SK-N-MC (cell line): ENCODE results near the gene UGGT2.
"Not testable (repeated sequence)": the region's sequence is repeated elsewhere in the genome, so short reads cannot be mapped to it uniquely, and the experiment has no call there.

Source experiments
- DNase-seq: peaks from one replicate; pipeline ENCODE4 v3.0.0-alpha.2; 2011; ENCODE audit warnings: low read depth, low spot score
- H3K27ac ChIP-seq: fragments of 200-600 bp; sonication (generic); 2 replicates; pipeline ENCODE4 v1.5.1; 2016; ENCODE audit warnings: mixed run types
- H3K36me3 ChIP-seq: fragments of 200-600 bp; sonication (generic); 2 replicates; pipeline ENCODE4 v1.6.1; 2017; ENCODE audit warnings: antibody characterized with exemption, low read length, mixed read lengths; ENCODE audit not compliant: insufficient read depth
- H3K4me3 ChIP-seq: fragments of 200-600 bp; sonication (generic); 2 replicates; pipeline ENCODE4 v1.5.1; 2016
- H3K9ac ChIP-seq: fragments of 200-600 bp; sonication (generic); 2 replicates; pipeline ENCODE4 v1.8.0; 2017; ENCODE audit warnings: mixed run types, mixed read lengths; ENCODE audit not compliant: insufficient read length
- H3K9me3 ChIP-seq: fragments of 200-600 bp; sonication (generic); 2 replicates; pipeline ENCODE4 v1.6.1; 2017; ENCODE audit warnings: low read depth, mild to moderate bottlenecking, antibody characterized with exemption, low read length, moderate library complexity, mixed read lengths
- EZH2 ChIP-seq: fragments of 200-600 bp; sonication (generic); IDR thresholded peaks from one replicate; pipeline ENCODE4 v1.6.1; 2017; ENCODE audit warnings: antibody characterized with exemption
- FOXP2 ChIP-seq: optimal IDR thresholded peaks from 2 replicates; pipeline ENCODE3; 2011; ENCODE audit warnings: mild to moderate bottlenecking, moderate library complexity; ENCODE audit not compliant: insufficient read depth; ENCODE audit errors: extremely low read length, control extremely low read depth
- POLR2AphosphoS5 ChIP-seq: IDR thresholded peaks from 2 replicates; pipeline ENCODE4 v1.6.1; 2012; ENCODE audit warnings: mild to moderate bottlenecking, low read depth, low read length, borderline replicate concordance

The UGGT2 gene

DNA sequence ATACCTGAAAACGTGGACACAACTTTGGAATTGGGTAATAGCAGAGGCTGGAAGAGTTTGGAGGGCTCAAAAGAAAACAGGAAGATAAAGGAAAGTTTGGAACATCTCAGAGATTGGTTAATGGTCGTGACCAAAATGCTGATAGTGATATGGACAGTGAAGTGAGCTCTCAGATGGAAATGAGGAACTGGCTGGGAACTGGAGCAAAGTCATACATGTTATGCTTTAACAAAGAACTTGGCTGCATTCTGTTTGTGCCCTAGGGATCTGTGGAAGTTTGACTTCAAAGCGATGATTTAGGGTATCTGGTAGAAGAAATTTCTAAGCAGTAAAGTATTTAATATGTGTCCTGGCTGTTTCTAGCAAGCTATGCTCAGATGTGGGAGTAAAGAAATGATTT is 240.1 kb downstream of the UGGT2 start:
- Histone ChIP-seq H3K9ac (no peak overlapping the region), H3K4me3 (no peak overlapping the region)

DNA sequence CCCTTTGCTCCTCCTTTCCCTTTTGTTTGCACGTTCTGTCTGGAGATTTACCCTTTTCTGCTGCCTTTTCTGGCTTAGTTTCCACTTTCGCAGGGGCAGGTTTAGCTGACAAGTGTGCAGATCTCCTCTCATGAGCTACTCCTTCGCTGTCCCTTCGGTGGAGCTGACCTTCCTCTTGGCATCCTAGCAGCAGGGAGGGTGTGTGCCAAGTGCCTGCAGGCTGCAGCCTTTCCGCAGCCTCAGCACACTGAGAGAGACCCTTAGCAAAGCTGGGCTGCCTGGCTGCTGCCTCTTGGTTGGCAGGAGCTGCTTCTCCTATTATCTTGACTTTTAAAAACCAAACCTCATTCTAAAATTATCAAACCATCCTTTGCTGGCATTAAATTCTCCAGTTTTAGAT is 243.8 kb downstream of the UGGT2 start:
- Histone ChIP-seq H3K9me3 (no peaks in the 10 kb centered on the region), H3K36me3 (no peaks in the 10 kb centered on the region), H3K4me3 (no peak overlapping the region), H3K9ac (no peak overlapping the region), H3K27ac (no peak overlapping the region)
- TF ChIP-seq EZH2 (no peak), POLR2AphosphoS5 (no peak), FOXP2 (no peak)
- DNase-seq, result no peak

More for the DNA sequence above, 240.1 kb downstream of the UGGT2 start:
- TF ChIP-seq POLR2AphosphoS5, result no peak
- TF ChIP-seq FOXP2, result no peak
- no peak for TF ChIP-seq EZH2
- Histone ChIP-seq H3K27ac (no peak overlapping the region), H3K36me3 (no peaks in the 10 kb centered on the region), H3K9me3 (no peaks in the 10 kb centered on the region)
- no peak for DNase-seq

DNA sequence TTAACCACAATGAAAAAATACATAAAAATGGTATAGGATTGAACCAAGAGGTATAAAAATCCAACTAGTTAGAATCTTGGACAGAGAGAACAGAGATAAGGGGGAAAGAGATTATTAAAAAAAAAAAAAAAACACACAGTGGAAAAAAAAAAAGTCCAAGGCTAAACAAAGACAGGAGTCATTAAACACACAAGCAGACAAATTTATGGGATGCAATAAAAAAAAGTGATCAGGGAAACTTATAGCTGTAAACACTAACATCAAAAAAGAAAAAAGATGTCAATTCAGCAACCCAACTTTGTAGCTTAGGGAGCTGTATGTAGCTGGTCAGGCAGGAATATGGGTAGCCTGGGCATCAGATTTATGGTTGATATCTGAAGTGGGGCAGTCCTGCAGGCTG is 247.3 kb downstream of the UGGT2 start:
- TF ChIP-seq POLR2AphosphoS5 (no peak), FOXP2 (no peak), EZH2 (no peak)
- Histone ChIP-seq H3K9me3 (no peaks in the 10 kb centered on the region), H3K4me3 (no peak overlapping the region), H3K9ac (no peak overlapping the region), H3K36me3 (no peaks in the 10 kb centered on the region), H3K27ac (no peak overlapping the region)
- no peak for DNase-seq

DNA sequence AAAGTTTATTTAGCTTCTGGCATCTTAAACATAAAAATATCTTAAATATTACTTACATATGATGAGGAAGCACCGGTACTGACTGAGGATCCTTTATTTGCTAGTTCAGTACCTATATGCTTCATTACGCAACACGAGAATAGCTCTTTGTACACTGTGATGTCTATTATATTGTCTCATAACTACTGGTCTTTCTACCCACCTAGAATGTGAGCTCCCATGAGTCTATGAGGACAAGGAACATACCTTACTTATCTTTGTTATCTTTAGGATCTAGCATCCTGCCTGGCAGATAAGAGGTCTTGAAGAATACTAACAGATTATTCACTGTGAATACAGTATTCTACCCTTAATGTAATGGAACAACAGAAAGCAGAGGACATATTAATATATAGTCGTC is 251.4 kb downstream of the UGGT2 start:
- Histone ChIP-seq H3K27ac (no peak overlapping the region), H3K9ac (no peak overlapping the region), H3K9me3 (no peaks in the 10 kb centered on the region), H3K36me3 (no peaks in the 10 kb centered on the region), H3K4me3 (no peak overlapping the region)
- no peak for TF ChIP-seq EZH2
- no peak for TF ChIP-seq FOXP2
- TF ChIP-seq POLR2AphosphoS5, result no peak
- DNase-seq, result no peak

DNA sequence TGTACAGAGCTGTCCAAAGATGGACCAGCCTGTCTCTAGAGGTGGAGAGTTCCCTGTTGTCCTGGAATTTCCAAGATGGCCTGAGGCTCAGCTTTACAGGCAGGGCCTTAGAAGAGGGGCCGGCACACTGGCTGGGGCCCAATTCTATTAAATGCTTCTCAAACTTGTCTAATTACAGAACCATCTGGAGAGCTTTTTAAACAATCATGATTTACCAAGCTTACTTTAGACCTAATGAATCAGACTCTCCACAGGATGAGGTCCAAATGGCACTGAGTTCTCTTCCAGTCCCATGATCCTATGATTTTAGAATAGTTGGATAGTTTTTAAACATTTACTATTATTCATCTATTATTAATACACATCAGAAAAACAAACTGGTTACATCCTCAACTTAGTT is 252.8 kb downstream of the UGGT2 start:
- Histone ChIP-seq H3K9ac (no peak overlapping the region), H3K36me3 (no peaks in the 10 kb centered on the region), H3K27ac (no peak overlapping the region), H3K4me3 (no peak overlapping the region), H3K9me3 (no peaks in the 10 kb centered on the region)
- DNase-seq, result no peak
- TF ChIP-seq POLR2AphosphoS5 (no peak), FOXP2 (no peak)

DNA sequence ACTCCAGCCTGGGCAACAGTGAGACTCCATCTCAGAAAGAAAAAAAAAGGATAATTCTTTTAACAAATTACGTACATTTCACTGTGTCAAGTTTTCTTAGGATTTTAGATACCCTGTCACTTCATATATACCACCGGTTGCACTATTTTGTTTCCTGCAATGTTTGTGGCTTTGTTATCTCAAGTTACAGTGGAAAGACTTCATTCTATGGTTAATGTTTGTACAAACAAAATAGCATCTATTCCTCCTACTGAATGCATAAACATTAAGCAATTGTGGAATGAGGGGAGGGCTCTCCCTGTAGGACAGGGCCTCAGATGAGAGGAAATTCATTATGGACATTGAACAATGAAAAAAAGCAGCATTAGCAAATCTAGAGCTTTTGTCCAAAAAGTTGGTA is 256.2 kb downstream of the UGGT2 start:
- TF ChIP-seq EZH2, result no peak
- no peak for TF ChIP-seq FOXP2
- TF ChIP-seq POLR2AphosphoS5, result no peak
- DNase-seq, result no peak
- H3K9me3 ChIP-seq, result no peaks in the 10 kb centered on the region

DNA sequence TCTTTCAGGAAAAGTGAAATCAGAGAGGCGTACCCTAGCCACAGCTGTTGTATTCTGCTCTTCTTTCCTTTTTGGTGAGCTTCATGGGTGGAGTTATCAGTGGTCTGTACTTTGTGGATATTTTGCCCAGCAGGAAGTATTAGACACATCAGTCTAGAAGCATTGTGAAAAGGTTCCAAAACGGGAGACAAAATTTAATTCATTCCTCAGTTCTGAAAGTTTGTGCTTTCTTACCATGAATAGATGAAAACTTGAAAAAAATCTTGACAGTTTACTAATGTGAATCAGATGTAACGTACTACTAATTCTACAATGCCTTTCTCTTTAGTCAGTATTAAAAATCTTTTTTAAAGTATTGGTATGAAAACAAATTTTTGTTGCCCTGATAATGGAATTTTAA is 259.4 kb downstream of the UGGT2 start:
- TF ChIP-seq EZH2 (no peak), POLR2AphosphoS5 (no peak), FOXP2 (no peak)
- no peak for DNase-seq
- Histone ChIP-seq H3K36me3 (no peaks in the 10 kb centered on the region), H3K4me3 (no peak overlapping the region), H3K27ac (no peak overlapping the region), H3K9me3 (no peaks in the 10 kb centered on the region), H3K9ac (no peak overlapping the region)

More for the DNA sequence above, 256.2 kb downstream of the UGGT2 start:
- no peak overlapping the region for H3K9ac ChIP-seq
- H3K27ac ChIP-seq, result no peak overlapping the region
- no peaks in the 10 kb centered on the region for H3K36me3 ChIP-seq
- H3K4me3 ChIP-seq, result no peak overlapping the region

DNA sequence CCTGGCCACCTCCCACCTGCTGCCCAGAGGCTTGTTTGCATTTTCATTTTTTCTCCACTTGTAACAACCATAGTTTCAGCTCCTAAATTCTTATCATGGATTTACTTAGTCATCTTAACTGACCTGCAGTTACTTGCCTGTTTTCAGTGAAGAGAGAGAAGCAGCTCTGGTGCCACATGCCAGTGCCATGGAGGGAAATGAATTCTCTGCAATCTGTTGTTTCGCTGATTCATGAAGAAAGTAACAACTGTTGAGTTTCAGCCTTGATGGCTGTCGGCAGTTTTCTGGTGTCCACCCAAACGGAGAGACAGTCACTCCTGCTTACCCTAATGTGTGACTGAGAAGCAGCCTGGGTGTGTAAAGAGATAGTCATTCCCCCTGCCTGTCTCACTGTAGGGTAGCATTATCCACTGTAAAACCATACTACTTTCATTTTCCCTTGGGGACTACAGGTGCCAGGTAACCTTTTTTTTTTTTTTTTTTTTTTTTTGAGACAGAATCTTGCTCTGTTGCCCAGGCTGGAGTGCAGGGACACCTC is 260.1 kb downstream of the UGGT2 start:
- Histone ChIP-seq H3K9ac (no peak overlapping the region), H3K36me3 (no peaks in the 10 kb centered on the region), H3K4me3 (no peak overlapping the region), H3K27ac (no peak overlapping the region), H3K9me3 (no peaks in the 10 kb centered on the region)
- DNase-seq, result no peak
- TF ChIP-seq POLR2AphosphoS5, result no peak
- TF ChIP-seq EZH2, result no peak
- TF ChIP-seq FOXP2, result no peak

DNA sequence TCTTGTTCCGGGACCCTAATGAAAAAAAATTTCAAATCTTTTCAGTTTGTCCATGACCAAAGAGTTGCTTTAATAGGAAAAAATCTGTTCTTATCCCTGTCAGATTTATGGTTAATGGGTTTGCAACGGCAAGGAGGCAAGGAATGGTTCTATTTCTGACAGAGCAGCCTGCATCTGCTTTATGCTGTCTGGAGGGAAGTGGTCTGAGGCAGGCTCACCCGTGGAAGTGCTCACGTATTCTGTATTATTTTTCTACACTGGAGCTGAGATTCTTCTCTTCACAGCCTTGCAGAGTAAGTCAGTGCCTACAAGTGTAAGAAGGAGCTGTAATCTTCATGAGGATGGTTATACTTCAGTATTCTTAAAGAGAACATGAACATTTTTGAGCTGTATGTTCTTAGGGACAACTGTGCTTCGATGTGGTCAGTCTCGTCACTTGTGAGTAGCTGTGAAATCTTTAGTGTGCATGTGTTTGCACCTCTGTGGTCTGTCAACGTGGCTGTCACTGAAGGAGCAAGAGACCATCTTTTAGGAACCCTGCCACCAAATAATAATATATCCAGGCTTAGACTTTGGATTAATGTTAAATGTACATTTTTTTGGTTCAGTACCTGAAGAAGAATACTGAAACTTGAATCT is 262.0 kb downstream of the UGGT2 start:
- no peak overlapping the region for H3K9ac ChIP-seq
- TF ChIP-seq FOXP2 (no peak), EZH2 (no peak)
- no peaks in the 10 kb centered on the region for H3K36me3 ChIP-seq

DNA sequence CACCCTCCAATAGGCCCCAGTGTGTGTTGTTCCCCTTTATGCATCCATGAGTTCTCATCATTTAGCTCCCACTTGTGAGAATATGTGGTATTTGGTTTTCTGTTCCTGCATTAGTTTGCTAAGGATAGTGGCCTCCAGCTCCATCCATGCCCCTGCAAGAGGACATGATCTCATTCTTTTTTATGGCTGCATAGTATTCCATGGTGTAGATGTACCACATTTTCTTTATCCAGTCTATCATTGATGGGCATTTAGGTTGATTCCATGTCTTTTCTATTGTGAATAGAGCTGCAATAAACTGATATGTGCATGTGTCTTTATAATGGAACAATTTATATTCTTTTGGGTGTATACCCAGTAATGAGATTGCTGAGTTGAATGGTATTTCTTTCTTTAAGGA is 263.9 kb downstream of the UGGT2 start:
- H3K27ac ChIP-seq, H3K9ac ChIP-seq, H3K9me3 ChIP-seq, H3K36me3 ChIP-seq, DNase-seq, H3K4me3 ChIP-seq: not testable (repeated sequence)

More for the DNA sequence above, 262.0 kb downstream of the UGGT2 start:
- Histone ChIP-seq H3K27ac (no peak overlapping the region), H3K9me3 (no peaks in the 10 kb centered on the region), H3K4me3 (no peak overlapping the region)
- no peak for DNase-seq
